Measurements from ENCODE around the gene DDIT4L. TPM values are rescaled to one million over a fixed set of nuclear protein-coding genes. Genes with fewer than 3 reads are reported as not detected.

DDIT4L gene
- total RNA-seq, 2 experiments from 2014 or later, result not detected

DNA sequence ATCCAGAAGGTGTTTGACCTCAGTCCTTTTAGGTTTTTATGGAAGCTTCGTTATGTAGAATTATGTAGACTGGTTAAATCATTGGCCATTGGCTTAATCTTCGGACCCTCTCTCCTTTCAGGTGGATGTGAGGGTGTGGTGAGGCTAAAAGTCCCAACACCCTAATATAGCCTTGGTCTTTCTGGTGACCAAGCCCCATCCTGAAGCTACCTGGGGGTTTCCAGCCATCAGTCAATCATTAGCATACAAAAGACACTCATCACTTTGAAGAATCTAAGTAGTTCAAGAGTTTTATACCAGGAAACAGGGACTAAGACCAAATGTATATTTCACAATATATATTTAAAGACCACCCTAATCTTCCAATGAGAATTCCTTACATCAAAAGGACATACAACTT, 5.5 kb downstream of the DDIT4L start:
- Mint-ChIP-seq H3K9me3 (no peaks in the 10 kb centered on the region), H3K4me1 (peaks cover 7% of the 10 kb centered on the region), H3K36me3 (ENCODE audit: low read depth) (no peaks in the 10 kb centered on the region), H3K4me3 (no peak overlapping the region), H3K27me3 (peaks cover 39% of the 10 kb centered on the region), H3K27ac (no peak overlapping the region)
- POLR2A ChIA-PET, result no interaction called here
- CTCF ChIA-PET, result interaction anchor here (1.0 kb wide), 1 partner anchor 9 kb away, joined by 3 read pairs; no protein-coding TSS in a partner anchor
- no peak for DNase-seq

DNA sequence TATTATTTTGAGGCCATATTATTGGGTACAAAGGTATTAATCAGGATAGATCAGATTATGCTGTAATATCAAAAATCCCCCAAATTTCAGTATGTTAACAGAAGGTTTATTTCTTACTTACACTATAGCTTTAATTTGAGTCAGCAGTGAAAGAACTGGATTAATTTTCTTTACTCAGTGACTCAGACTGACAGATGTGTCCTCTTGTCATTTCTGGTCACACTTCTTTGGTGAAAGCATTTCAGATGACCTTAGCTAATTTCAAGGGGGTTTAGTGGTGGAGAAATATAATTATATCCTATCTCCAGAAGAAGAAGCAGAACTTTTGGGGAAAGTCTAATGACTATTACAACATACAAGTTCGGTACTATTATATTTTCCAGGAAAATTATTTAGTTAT, 12.4 kb downstream of the DDIT4L start:
- Mint-ChIP-seq H3K27ac (no peak overlapping the region), H3K9me3 (no peaks in the 10 kb centered on the region), H3K27me3 (peaks cover 2% of the 10 kb centered on the region), H3K36me3 (ENCODE audit: low read depth) (no peaks in the 10 kb centered on the region), H3K4me3 (no peak overlapping the region), H3K4me1 (no peaks in the 10 kb centered on the region)
- ChIA-PET POLR2A (no interaction called here), CTCF (no interaction called here)
- no peak for DNase-seq

DNA sequence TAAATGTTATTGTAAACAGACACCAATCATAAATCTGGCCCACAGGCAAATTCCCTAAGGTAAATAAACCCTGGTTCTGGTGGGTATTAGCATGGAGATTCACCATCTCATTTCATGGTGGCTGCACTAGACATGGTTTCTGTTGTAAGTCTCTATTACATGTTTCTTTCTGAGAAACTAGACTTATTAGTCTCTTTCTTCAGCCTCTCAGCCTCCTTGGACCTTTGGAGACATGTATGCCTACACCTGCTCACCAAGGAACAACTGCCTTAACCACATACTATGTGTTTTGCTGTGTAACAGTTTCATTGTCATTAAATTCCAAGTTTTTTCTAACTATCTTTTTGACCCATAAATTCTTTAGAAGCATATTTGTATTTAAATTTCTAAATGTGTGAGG, 13.1 kb downstream of the DDIT4L start:
- DNase-seq, result no peak
- Mint-ChIP-seq H3K27ac (no peak overlapping the region), H3K9me3 (no peaks in the 10 kb centered on the region), H3K36me3 (ENCODE audit: low read depth) (no peaks in the 10 kb centered on the region), H3K4me1 (no peaks in the 10 kb centered on the region), H3K27me3 (no peaks in the 10 kb centered on the region), H3K4me3 (no peak overlapping the region)
- POLR2A ChIA-PET, result no interaction called here
- CTCF ChIA-PET, result no interaction called here

DNA sequence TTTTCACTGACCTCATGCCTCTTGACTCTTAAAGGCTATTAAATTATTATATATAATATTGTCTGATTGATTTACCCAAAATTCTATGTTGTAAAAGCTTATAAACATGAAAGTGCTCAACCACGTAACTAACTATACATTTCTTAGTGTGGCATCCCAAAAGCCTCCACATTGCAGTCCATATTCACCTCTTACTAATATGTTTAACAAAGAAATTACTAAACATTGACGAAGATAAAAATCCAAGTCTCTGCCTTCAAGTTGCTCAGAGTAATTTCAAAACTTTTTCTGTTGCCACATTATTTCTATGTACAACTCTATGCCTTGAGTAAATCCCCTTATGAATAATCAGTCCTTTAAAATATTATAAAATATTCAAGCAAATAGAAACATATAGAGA, 14.4 kb downstream of the DDIT4L start:
- ChIA-PET POLR2A (no interaction called here), CTCF (interaction anchor here (1.4 kb wide), 1 partner anchor 9 kb away, joined by 3 read pairs; no protein-coding TSS in a partner anchor)
- no peak for DNase-seq
- H3K27ac Mint-ChIP-seq, result no peak overlapping the region
- peaks cover 6% of the 10 kb centered on the region for H3K4me1 Mint-ChIP-seq
- H3K36me3 Mint-ChIP-seq (ENCODE audit: low read depth), result no peaks in the 10 kb centered on the region
- peaks cover 6% of the 10 kb centered on the region for H3K9me3 Mint-ChIP-seq
- no peaks in the 10 kb centered on the region for H3K27me3 Mint-ChIP-seq
- H3K4me3 Mint-ChIP-seq, result no peak overlapping the region

DNA sequence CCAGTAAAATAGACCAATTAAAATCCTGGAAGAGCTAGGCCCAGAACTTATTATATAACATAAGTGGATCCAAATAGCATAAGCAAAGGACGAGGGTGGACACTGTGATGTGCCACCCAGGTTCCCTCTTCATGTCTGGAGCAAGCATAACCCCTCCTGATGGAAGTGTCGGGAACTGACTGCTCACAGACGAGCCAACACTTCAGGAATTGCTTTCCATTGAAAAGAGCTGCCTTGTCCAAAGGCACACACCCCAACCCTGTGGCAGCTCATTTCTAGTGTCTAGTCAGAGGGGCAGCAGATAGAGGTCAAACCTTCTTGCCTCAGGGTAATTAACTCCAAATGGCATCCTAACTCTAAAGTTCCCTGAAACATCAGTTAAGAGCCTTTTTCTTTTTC, 15.3 kb downstream of the DDIT4L start:
- no peak for DNase-seq
- H3K4me3 Mint-ChIP-seq, result no peak overlapping the region
- no peak overlapping the region for H3K27ac Mint-ChIP-seq
- POLR2A ChIA-PET, result no interaction called here
- H3K9me3 Mint-ChIP-seq, result peaks cover 9% of the 10 kb centered on the region
- no peaks in the 10 kb centered on the region for H3K27me3 Mint-ChIP-seq
- no peaks in the 10 kb centered on the region for H3K36me3 Mint-ChIP-seq (ENCODE audit: low read depth)
- CTCF ChIA-PET, result interaction anchor here (0.6 to 1.4 kb wide), 3 partner anchors 10 to 1231 kb away, joined by 3 to 4 read pairs (median 3); no protein-coding TSS in a partner anchor
- H3K4me1 Mint-ChIP-seq, result peaks cover 13% of the 10 kb centered on the region

DNA sequence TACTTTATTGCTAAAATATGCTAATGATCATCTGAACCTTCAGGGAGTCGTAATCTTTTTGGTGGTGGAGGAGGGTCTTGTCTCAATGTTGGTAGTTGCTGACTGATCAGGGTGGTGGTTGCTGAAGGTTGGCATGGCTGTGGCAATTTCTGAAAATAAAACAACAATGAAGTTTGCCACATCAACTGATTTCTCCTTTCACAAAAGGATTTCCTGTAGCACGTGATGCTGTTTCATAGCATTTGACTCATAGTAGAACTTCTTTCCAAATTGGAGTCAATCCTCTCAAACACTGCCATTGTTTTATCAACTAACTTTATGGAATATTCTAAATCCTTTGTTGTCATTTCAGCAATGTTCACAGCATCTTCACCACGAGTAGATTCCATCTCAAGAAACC, 19.3 kb downstream of the DDIT4L start:
- peaks cover 9% of the 10 kb centered on the region for H3K9me3 Mint-ChIP-seq
- ChIA-PET CTCF (no interaction called here), POLR2A (no interaction called here)
- no peak overlapping the region for H3K4me3 Mint-ChIP-seq
- H3K36me3 Mint-ChIP-seq (ENCODE audit: low read depth), result no peaks in the 10 kb centered on the region
- H3K27ac Mint-ChIP-seq, result no peak overlapping the region
- H3K4me1 Mint-ChIP-seq, result peaks cover 21% of the 10 kb centered on the region
- no peak for DNase-seq
- H3K27me3 Mint-ChIP-seq, result no peaks in the 10 kb centered on the region

DNA sequence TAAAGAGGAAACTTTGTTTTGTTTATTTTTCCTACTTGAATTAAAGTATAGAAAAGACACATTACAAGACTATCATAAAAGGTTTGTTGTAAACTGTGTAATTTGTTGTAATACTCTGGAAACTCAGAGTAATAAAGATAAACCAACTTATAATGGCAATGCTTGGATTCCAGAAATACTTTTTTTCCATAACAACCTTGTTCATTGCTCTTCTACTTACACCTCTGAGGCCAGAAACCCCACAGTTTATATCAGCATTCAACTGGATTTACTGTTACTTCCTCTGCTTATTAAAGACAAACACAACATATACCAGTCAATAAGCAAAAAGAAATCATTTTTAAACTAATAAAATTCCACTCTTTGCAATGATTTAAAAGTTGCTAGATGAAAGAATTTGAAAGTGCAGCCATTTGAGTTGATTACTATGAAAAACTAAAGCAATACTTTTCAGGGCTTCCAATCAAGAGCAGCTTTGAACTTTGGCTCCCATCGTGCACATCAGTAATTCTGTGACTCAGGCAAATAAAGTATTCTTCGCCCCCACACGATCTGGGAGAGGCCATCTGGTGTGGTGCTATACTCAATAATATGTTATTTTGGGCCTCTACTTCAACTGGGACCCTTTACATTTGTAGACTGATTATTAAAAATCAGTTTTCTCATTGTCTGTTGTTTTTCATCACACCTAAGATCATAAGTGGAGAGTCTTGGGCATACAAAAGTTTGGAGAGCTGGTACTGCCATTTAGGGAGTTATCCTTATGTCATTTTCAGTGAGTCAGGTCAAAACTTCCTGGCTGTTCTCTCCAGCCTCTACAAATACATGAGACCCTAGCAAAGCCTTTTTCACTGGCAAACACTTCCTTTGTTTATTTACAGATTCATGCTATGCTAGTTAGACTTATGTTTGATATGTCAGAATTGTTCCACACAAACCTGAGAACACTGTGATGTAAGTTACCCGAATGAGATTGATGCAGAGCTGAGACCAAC, 20.5 kb downstream of the DDIT4L start:
- peaks cover 9% of the 10 kb centered on the region for H3K9me3 Mint-ChIP-seq
- ChIA-PET CTCF (no interaction called here), POLR2A (no interaction called here)
- no peak overlapping the region for H3K4me3 Mint-ChIP-seq
- DNase-seq, result no peak
- H3K27me3 Mint-ChIP-seq, result no peaks in the 10 kb centered on the region
- H3K36me3 Mint-ChIP-seq (ENCODE audit: low read depth), result no peaks in the 10 kb centered on the region
- peaks cover 33% of the 10 kb centered on the region for H3K4me1 Mint-ChIP-seq
- H3K27ac Mint-ChIP-seq, result no peak overlapping the region

DNA sequence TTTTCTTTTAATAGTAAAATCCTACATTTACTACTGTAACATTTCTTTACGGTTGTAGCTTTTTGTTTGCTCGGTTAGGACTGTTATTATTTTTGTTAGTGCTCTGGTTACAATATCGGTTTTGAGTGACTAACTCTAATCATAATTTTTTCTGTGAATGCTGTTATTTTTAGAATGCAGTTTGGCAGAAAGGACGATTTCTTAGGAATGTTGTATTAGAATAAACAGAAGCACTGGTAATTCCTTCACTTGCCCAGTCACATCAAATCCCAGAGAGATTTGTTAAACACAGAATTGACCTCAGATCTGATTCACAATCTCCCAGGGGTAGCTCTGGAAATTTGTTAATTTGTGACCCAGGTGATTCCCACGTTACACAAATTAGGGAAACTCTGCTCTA, 21.7 kb downstream of the DDIT4L start:
- Mint-ChIP-seq H3K4me3 (no peak overlapping the region), H3K27me3 (peaks cover 4% of the 10 kb centered on the region), H3K27ac (no peak overlapping the region), H3K36me3 (ENCODE audit: low read depth) (no peaks in the 10 kb centered on the region), H3K4me1 (peaks cover 34% of the 10 kb centered on the region), H3K9me3 (peaks cover 9% of the 10 kb centered on the region)
- CTCF ChIA-PET, result interaction anchor here (1.2 kb wide), 1 partner anchor 55 kb away, joined by 3 read pairs; no protein-coding TSS in a partner anchor
- POLR2A ChIA-PET, result no interaction called here
- no peak for DNase-seq

DNA sequence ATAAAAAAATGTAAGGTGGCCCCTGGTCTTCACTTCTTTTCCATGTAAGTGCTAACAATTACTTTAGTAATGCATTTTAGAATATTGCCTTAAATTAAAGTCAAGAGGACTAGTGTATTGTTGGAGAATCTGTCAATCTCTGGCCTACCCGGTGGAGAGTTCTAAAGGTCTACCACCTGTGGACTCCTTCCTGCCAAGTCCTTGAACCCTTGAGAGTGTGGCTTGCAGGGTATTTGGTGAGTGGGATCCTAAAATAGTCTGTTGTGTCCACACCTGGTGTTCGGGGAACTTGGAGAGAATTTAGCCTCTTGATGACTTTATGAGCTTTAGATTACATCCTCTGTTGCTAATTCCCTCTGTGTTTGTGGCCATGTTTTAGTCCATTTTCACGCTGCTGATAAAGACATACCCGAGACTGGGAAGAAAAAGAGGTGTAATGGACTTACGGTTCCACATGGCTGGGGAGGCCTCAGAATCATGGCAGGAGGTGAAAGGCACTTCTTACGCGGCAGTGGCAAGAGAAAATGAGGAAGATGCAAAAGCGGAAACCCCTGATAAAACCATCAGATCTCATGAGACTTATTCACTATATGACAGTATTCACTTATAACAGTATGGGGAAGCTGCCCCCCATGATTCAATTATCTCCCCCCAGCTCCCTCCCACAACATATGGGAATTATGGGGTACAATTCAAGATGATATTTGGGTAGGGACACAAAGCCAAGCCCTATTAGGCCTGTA, 23.8 kb downstream of the DDIT4L start:
- ChIA-PET CTCF (no interaction called here), POLR2A (no interaction called here)
- no peak overlapping the region for H3K4me3 Mint-ChIP-seq
- H3K9me3 Mint-ChIP-seq, result peaks cover 16% of the 10 kb centered on the region
- no peaks in the 10 kb centered on the region for H3K36me3 Mint-ChIP-seq (ENCODE audit: low read depth)
- no peak for DNase-seq
- H3K4me1 Mint-ChIP-seq, result peaks cover 34% of the 10 kb centered on the region
- H3K27ac Mint-ChIP-seq, result no peak overlapping the region
- peaks cover 9% of the 10 kb centered on the region for H3K27me3 Mint-ChIP-seq

DNA sequence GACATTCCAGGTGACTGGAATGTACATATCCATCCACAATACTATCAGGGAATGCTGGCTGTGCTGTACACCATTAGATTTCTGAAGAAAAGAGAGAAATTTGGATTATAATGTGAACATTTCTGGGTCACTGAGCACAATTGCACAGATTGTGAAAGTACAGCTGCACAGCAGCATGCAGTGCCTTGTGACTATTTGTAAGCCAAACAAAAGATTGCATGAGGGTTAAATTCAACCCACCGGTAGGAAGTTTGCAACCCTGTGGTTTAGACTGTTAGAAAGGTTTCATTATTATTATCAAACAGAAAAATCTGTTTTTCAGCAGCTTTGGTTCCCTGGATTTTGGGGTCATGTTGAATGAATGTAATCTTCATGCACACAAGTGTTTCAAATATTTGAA, 24.5 kb downstream of the DDIT4L start:
- Mint-ChIP-seq H3K27ac (no peak overlapping the region), H3K4me1 (peaks cover 28% of the 10 kb centered on the region), H3K9me3 (peaks cover 14% of the 10 kb centered on the region), H3K4me3 (no peak overlapping the region), H3K27me3 (peaks cover 9% of the 10 kb centered on the region), H3K36me3 (ENCODE audit: low read depth) (no peaks in the 10 kb centered on the region)
- DNase-seq, result no peak
- POLR2A ChIA-PET, result no interaction called here
- CTCF ChIA-PET, result no interaction called here

DNA sequence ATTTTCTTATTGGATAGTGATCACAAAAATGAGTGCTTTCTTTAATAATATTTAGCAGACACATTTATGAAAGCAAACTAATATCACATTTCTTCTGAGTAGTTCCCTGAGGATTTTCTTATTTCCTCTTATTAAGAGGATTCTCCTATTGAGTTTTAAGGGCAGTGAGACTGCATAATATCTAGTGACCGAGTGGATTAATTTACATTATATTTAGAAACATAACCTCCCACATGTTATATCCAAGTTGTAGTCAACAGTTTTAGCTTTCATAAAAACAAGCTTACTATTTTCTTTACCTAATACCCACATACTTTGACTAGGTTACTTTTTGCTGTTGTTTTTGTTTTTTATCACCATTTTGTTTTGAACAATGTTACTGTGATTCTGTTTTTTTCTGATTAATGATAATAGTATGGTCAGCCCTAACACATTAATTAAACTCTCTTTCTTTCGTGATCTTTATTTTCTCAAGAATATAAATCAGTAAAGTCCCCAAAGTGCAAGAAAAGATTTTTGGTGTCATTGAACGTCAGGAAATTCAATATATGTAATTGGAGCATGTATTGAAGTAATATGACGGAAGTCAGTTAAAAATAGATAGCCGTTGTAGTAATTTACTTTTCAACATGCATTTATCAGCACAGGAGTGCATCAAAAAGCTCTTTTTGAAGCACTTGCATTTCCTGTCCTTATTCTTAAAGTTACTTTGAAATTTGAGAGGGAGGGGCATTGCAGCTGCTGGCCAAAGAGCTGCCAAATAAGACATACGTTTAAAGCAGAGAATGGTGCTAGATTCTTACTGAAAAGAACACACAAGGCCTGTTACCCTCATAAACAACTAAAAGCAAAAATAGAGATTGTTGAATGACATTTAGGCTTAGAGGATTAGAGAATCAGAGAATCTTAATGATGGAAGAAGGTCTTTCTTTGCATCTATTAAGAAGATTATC, 25.2 kb downstream of the DDIT4L start:
- Mint-ChIP-seq H3K27ac (no peak overlapping the region), H3K36me3 (ENCODE audit: low read depth) (no peaks in the 10 kb centered on the region), H3K27me3 (peaks cover 9% of the 10 kb centered on the region), H3K4me1 (peaks cover 23% of the 10 kb centered on the region), H3K9me3 (peaks cover 12% of the 10 kb centered on the region), H3K4me3 (no peak overlapping the region)
- DNase-seq, result no peak
- ChIA-PET CTCF (no interaction called here), POLR2A (no interaction called here)

DNA sequence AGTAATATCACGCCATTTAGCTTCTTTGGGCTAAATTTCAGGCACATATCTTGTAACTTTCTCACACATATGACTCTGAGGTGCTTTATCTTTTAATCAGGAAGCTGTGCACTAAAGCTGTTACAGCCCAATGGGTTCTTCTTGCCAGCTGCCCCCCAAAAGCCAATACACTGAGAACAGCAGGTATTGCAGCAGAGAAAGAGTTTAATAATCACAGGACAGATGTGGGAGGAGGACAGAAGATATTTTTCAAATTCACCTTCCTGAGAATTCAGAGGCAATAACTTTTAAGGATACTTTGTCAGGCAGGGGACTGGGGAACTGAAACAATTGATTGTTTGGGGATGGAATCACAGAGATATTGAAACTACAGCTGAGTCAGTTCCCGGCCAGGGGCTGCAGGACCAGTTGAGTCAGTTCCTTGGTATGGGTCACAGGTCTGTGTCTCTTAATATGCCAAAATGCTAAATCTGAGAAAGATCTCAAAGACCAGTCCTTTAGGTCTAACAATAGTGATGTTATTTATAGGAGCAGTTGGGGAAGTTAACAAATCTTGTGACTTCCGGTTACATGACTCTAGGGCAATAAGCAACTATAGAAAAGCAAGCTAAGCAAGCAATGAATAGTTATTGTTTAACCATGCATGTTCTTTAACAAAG, 28.1 kb downstream of the DDIT4L start:
- Mint-ChIP-seq H3K4me1 (peaks cover 19% of the 10 kb centered on the region), H3K9me3 (peaks cover 11% of the 10 kb centered on the region), H3K4me3 (no peak overlapping the region), H3K36me3 (ENCODE audit: low read depth) (no peaks in the 10 kb centered on the region), H3K27ac (no peak overlapping the region), H3K27me3 (peaks cover 11% of the 10 kb centered on the region)
- ChIA-PET CTCF (no interaction called here), POLR2A (no interaction called here)
- DNase-seq, result no peak

Measured in activated CD4-positive, alpha-beta T cell treated with anti-CD3 and anti-CD28 coated beads, Interleukin-2, amount 10 ng/mL, durations not matched to agents 7 days and 5 days (primary cell).